ENCODE results near the gene TOX4.
"Not testable (repeated sequence)": the region's sequence is repeated elsewhere in the genome, so short reads cannot be mapped to it uniquely, and the experiment has no call there.

The TOX4 gene

GRCh38 chr14:21534576-21534975 lies 57.6 kb downstream of the TOX4 start:
- no peak for DNase-seq (ENCODE audit: low read depth in 2 of 2)

- DNase-seq (ENCODE audit: low read depth in 2 of 2) = no peak
Measured at GRCh38 chr14:21535545-21536417, 58.8 kb downstream of the TOX4 start.

- DNase-seq (ENCODE audit: low read depth in 2 of 2) = no peak
Measured at GRCh38 chr14:21536418-21537089, 59.6 kb downstream of the TOX4 start.

- no peak for DNase-seq (ENCODE audit: low read depth in 2 of 2)
Measured at GRCh38 chr14:21537090-21537424, 60.1 kb downstream of the TOX4 start.

GRCh38 chr14:21539189-21539940 lies 62.4 kb downstream of the TOX4 start:
- DNase-seq (ENCODE audit: low read depth in 2 of 2) = no peak

GRCh38 chr14:21541413-21542074 lies 64.5 kb downstream of the TOX4 start:
- DNase-seq (ENCODE audit: low read depth in 2 of 2) = no peak

GRCh38 chr14:21543521-21543960 lies 66.5 kb downstream of the TOX4 start:
- DNase-seq (ENCODE audit: low read depth in 2 of 2) = no peak

- DNase-seq (ENCODE audit: low read depth in 2 of 2) = no peak
Measured at GRCh38 chr14:21543963-21544362, 67.0 kb downstream of the TOX4 start.

GRCh38 chr14:21544588-21544987 lies 67.6 kb downstream of the TOX4 start:
- DNase-seq (ENCODE audit: low read depth in 2 of 2) = not testable (repeated sequence)
